ENCODE results near the gene FILIP1L.

DNA sequence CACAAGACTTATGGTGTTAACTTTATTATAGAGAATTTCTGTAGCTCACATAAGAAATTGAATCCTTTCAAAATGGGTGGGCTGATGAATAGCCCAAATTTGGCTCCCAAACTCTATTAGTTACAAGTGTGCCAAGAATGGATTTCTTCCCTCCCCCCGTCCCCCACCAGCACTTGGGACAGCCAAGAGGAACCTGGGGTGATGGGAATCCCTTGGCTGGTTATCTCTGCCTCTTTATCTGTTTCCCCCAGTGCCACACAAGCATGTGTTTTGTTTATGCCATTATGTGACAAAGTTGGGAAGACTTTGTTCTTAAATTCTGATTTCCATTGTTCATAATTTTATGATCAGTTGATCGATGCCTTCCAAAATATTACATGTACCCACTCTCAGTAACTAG lies 268.3 kb downstream of the FILIP1L start:
- TF ChIP-seq ZBTB7A (IDR thresholded peaks at IDR 0.05; ENCODE audit: low read depth) = no peak
- no peak for TF ChIP-seq RAD21 (IDR thresholded peaks at IDR 0.05; ENCODE audit: low read depth)
- no peak for TF ChIP-seq FOXM1 (IDR thresholded peaks at IDR 0.05; ENCODE audit: borderline replicate concordance, low read depth)
- TF ChIP-seq YY1 (IDR thresholded peaks at IDR 0.05; ENCODE audit: low read depth) = no peak
- no peak for TF ChIP-seq TAF1 (IDR thresholded peaks at IDR 0.05; ENCODE audit: low read depth)
